H9 (cell line): ENCODE results near the gene LRP8. TPM values are rescaled to one million over a fixed set of nuclear protein-coding genes. Genes with fewer than 3 reads are reported as not detected.

Experiments
- DNase-seq: peaks from one replicate; pipeline ENCODE4 v3.0.0-alpha.2; 2017
- H2AFZ ChIP-seq: one replicate; pipeline ENCODE4 v1.6.1; 2013; ENCODE audit warnings: mild to moderate bottlenecking, low read length, control low read depth, moderate library complexity
- H2AK5ac ChIP-seq: 2 replicates; pipeline ENCODE4 v1.6.1; 2013; ENCODE audit warnings: low read length, control low read depth, mixed read lengths; ENCODE audit not compliant: insufficient read length
- H2BK120ac ChIP-seq: one replicate; pipeline ENCODE4 v1.6.1; 2013; ENCODE audit warnings: low read depth, mild to moderate bottlenecking, low read length, control low read depth, inconsistent platforms; ENCODE audit not compliant: poor library complexity, severe bottlenecking
- H2BK12ac ChIP-seq: 2 replicates; pipeline ENCODE4 v1.6.1; 2013; ENCODE audit warnings: low read length, control low read depth, mixed read lengths, low read depth; ENCODE audit not compliant: insufficient read length
- H2BK15ac ChIP-seq: 2 replicates; pipeline ENCODE4 v1.6.1; 2013; ENCODE audit warnings: low read depth, low read length, control low read depth
- H2BK20ac ChIP-seq: one replicate; pipeline ENCODE4 v1.6.1; 2013; ENCODE audit warnings: low read depth, mild to moderate bottlenecking, low read length, control low read depth, inconsistent platforms; ENCODE audit not compliant: poor library complexity, severe bottlenecking
- H2BK5ac ChIP-seq: 2 replicates; pipeline ENCODE4 v1.6.1; 2013; ENCODE audit warnings: low read length, control low read depth, mixed read lengths; ENCODE audit not compliant: insufficient read length
- H3K14ac ChIP-seq: 2 replicates; pipeline ENCODE4 v1.6.1; 2013; ENCODE audit warnings: low read length, control low read depth; ENCODE audit not compliant: insufficient read depth
- H3K18ac ChIP-seq: 2 replicates; pipeline ENCODE4 v1.6.1; 2013; ENCODE audit warnings: low read depth, mild to moderate bottlenecking, mixed read lengths, low read length, control low read depth; ENCODE audit not compliant: insufficient read length
- H3K23ac ChIP-seq: 2 replicates; pipeline ENCODE4 v1.6.1; 2013; ENCODE audit warnings: low read length, control low read depth, mixed read lengths, low read depth; ENCODE audit not compliant: insufficient read length
- H3K23me2 ChIP-seq: 2 replicates; pipeline ENCODE4 v1.6.1; 2013; ENCODE audit warnings: low read depth, mild to moderate bottlenecking, mixed read lengths, low read length, control low read depth; ENCODE audit not compliant: insufficient read length, poor library complexity, severe bottlenecking
- H3K27ac ChIP-seq: 2 replicates; pipeline ENCODE4 v1.5.1; 2013; ENCODE audit warnings: low read length, control low read depth, mixed read lengths, low read depth; ENCODE audit not compliant: insufficient read length
- H3K27me3 ChIP-seq: 2 replicates; pipeline ENCODE4 v1.6.1; 2013; ENCODE audit warnings: low read length, control low read depth, inconsistent platforms; ENCODE audit not compliant: insufficient read depth
- H3K4ac ChIP-seq: 2 replicates; pipeline ENCODE4 v1.6.1; 2013; ENCODE audit warnings: low read depth, mild to moderate bottlenecking, control low read depth, inconsistent platforms, low read length, moderate library complexity
- H3K4me1 ChIP-seq: 2 replicates; pipeline ENCODE4 v1.6.1; 2013; ENCODE audit warnings: low read length, control low read depth, inconsistent platforms; ENCODE audit not compliant: insufficient read depth
- H3K4me2 ChIP-seq: 2 replicates; pipeline ENCODE4 v1.6.1; 2013; ENCODE audit warnings: low read length, control low read depth, mixed read lengths; ENCODE audit not compliant: insufficient read length, insufficient read depth
- H3K56ac ChIP-seq: 2 replicates; pipeline ENCODE4 v1.6.1; 2013; ENCODE audit warnings: low read depth, mild to moderate bottlenecking, mixed read lengths, low read length, control low read depth; ENCODE audit not compliant: insufficient read length
- H3K79me1 ChIP-seq: 2 replicates; pipeline ENCODE4 v1.6.1; 2013; ENCODE audit warnings: low read depth, mild to moderate bottlenecking, moderate library complexity, low read length, control low read depth, inconsistent platforms; ENCODE audit not compliant: insufficient read depth, poor library complexity, severe bottlenecking
- H3K79me2 ChIP-seq: 2 replicates; pipeline ENCODE4 v1.6.1; 2013; ENCODE audit warnings: low read length, control low read depth, inconsistent platforms; ENCODE audit not compliant: insufficient read depth
- H3K9ac ChIP-seq: 2 replicates; pipeline ENCODE4 v1.6.1; 2013; ENCODE audit warnings: low read length, control low read depth, mixed read lengths; ENCODE audit not compliant: insufficient read length; ENCODE audit errors: extremely low read depth
- H3K9me3 ChIP-seq: one replicate; pipeline ENCODE4 v1.6.1; 2013; ENCODE audit warnings: low read depth, low read length, inconsistent platforms; ENCODE audit not compliant: control insufficient read depth
- H3T11ph ChIP-seq: one replicate; pipeline ENCODE4 v1.6.1; 2013; ENCODE audit warnings: mild to moderate bottlenecking, low read length, control low read depth, inconsistent platforms
- H4K20me1 ChIP-seq: one replicate; pipeline ENCODE4 v1.6.1; 2013; ENCODE audit not compliant: control insufficient read depth, insufficient read length, insufficient read depth
- H4K5ac ChIP-seq: 2 replicates; pipeline ENCODE4 v1.6.1; 2013; ENCODE audit warnings: low read depth, mild to moderate bottlenecking, mixed read lengths, low read length, control low read depth; ENCODE audit not compliant: insufficient read length
- H4K8ac ChIP-seq: replicated peaks from 2 replicates; pipeline ENCODE4 v1.6.1; 2013; ENCODE audit warnings: low read length, control low read depth, mixed read lengths, low read depth; ENCODE audit not compliant: insufficient read length
- H4K91ac ChIP-seq: 2 replicates; pipeline ENCODE4 v1.6.1; 2013; ENCODE audit warnings: low read depth, mild to moderate bottlenecking, moderate library complexity, mixed read lengths, low read length, control low read depth; ENCODE audit not compliant: insufficient read length
- H3K27ac Mint-ChIP-seq, 3 experiments: 2 replicates in 2 of 3; 3 replicates in 1 of 3; pipeline ENCODE4 v1.8.0; 2020 to 2021; ENCODE audit warnings: mixed read lengths in 3 of 3, mild to moderate bottlenecking in 1 of 3, moderate library complexity in 1 of 3
- H3K27me3 Mint-ChIP-seq: 2 replicates; pipeline ENCODE4 v1.8.0; 2021; ENCODE audit warnings: low read depth, mild to moderate bottlenecking, moderate library complexity, mixed read lengths
- H3K36me3 Mint-ChIP-seq, 3 experiments: 2 replicates in 2 of 3; 3 replicates in 1 of 3; pipeline ENCODE4 v1.8.0; 2020 to 2021; ENCODE audit warnings: low read depth in 3 of 3, mixed read lengths in 3 of 3; ENCODE audit not compliant: insufficient read depth in 1 of 3
- H3K4me1 Mint-ChIP-seq, 2 experiments: 2 replicates each; pipeline ENCODE4 v1.8.0; 2020; ENCODE audit warnings: mixed read lengths in 2 of 2
- H3K4me3 Mint-ChIP-seq, 2 experiments: 2 replicates in 1 of 2; 3 replicates in 1 of 2; pipeline ENCODE4 v1.8.0; 2020 to 2021; ENCODE audit warnings: mild to moderate bottlenecking in 2 of 2, mixed read lengths in 2 of 2, moderate library complexity in 1 of 2
- H3K9me3 Mint-ChIP-seq, 2 experiments: 2 replicates in 1 of 2; 3 replicates in 1 of 2; pipeline ENCODE4 v1.8.0; 2020; ENCODE audit warnings: mild to moderate bottlenecking in 2 of 2, mixed read lengths in 2 of 2, moderate library complexity in 1 of 2
- CTCF ChIP-seq: fragments of 200-600 bp; sonication (generic); conservative IDR thresholded peaks from 3 replicates; pipeline ENCODE4 v1.8.0; 2021; ENCODE audit warnings: antibody characterized with exemption, mild to moderate bottlenecking
- whole genome bisulfite sequencing: extraction: QIAGEN DNeasy Blood & Tissue Kit; methylation state at CpG from one replicate; pipeline ENCODE4 v1.1.7; 2013; ENCODE audit warnings: missing lambda C conversion rate, low lambda C conversion rate, mixed read lengths; ENCODE audit not compliant: insufficient read length; ENCODE audit errors: extremely low coverage; 5-methylcytosine and 5-hydroxymethylcytosine counted together
- total RNA-seq: library from RNA; stranded (reverse); gene quantifications from 2 replicates; pipeline ENCODE4 v1.2.1, GENCODE V29; 2021

Gene LRP8
- total RNA-seq, 1 experiment from 2014 or later = 78.6 TPM

DNA sequence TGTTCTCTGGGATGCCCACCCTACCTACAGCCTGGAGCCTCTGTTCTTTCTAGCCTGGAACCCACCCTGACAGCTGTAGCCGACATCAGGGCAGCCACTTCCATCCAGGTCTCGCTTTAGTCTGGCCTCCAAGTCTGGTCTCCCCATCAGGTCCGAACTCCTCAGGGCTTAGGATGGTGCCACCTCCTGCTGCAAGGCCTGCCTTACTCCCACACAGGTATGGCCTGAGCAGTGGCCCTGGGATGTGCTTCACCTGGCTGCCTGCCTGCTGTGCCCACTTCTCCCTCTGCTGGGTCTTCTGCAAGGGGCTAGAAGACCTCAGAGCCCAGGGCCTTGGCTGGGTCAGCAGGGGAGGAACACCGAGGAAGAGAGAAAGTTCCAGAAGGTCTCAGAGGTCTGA lies 53.8 kb downstream of the LRP8 start:
- H4K91ac ChIP-seq = no peak overlapping the region
- H3K4me1 ChIP-seq = no peaks in the 10 kb centered on the region
- H3K4me1 Mint-ChIP-seq = no peaks in the 10 kb centered on the region
- H3K27ac Mint-ChIP-seq = peak overlapping the region in 2 of 3 experiments; percentile 34 to 91; a peak in 5 of 7 replicates
- no peak overlapping the region for H3K4ac ChIP-seq
- no peak overlapping the region for H3T11ph ChIP-seq
- peaks cover 2% of the 10 kb centered on the region for H3K23me2 ChIP-seq
- no peak overlapping the region for H3K9ac ChIP-seq
- no peak overlapping the region for H3K14ac ChIP-seq
- no peak overlapping the region for H3K27ac ChIP-seq
- no peak overlapping the region for H3K4me3 Mint-ChIP-seq
- H3K23ac ChIP-seq = no peak overlapping the region
- H3K79me2 ChIP-seq = no peaks in the 10 kb centered on the region
- no peak overlapping the region for H2BK20ac ChIP-seq
- H4K5ac ChIP-seq = no peak overlapping the region
- H3K79me1 ChIP-seq = no peaks in the 10 kb centered on the region
- no peak overlapping the region for H3K4me2 ChIP-seq
- H3K27me3 Mint-ChIP-seq = no peaks in the 10 kb centered on the region; the same call in 1 of the 2 replicates
- H2BK120ac ChIP-seq = no peak overlapping the region
- no peaks in the 10 kb centered on the region for H3K27me3 ChIP-seq
- H3K56ac ChIP-seq = no peak overlapping the region
- no peak overlapping the region for H2BK5ac ChIP-seq
- no peak overlapping the region for H2AFZ ChIP-seq
- no CpG with 5 or more reads among the region's 4 CpGs for WGBS
- H4K20me1 ChIP-seq = no peaks in the 10 kb centered on the region
- H3K18ac ChIP-seq = no peak overlapping the region
- H2BK12ac ChIP-seq = no peak overlapping the region
- peaks cover 47 to 78% (median 71%) of the 10 kb centered on the region in 3 experiments for H3K36me3 Mint-ChIP-seq
- H4K8ac ChIP-seq = no peak overlapping the region
- no peak for TF ChIP-seq CTCF
- H3K9me3 Mint-ChIP-seq = no peaks in the 10 kb centered on the region
- DNase-seq = no peak
- H3K9me3 ChIP-seq = no peaks in the 10 kb centered on the region
- H2AK5ac ChIP-seq = no peak overlapping the region
- no peak overlapping the region for H2BK15ac ChIP-seq
